Stimulated activated CD4-positive, alpha-beta T cell treated with anti-CD3 and anti-CD28 coated beads, TNF-alpha, amount 100 ng/mL, for 24 hours (primary cell): ENCODE results near the gene ASCL4.

Experiments used
- DNase-seq, 3 experiments: peaks; one replicate each; pipeline ENCODE4 v3.0.0-alpha.2; 2020; ENCODE audit warnings: low read depth in 3 of 3

ASCL4 gene

DNA sequence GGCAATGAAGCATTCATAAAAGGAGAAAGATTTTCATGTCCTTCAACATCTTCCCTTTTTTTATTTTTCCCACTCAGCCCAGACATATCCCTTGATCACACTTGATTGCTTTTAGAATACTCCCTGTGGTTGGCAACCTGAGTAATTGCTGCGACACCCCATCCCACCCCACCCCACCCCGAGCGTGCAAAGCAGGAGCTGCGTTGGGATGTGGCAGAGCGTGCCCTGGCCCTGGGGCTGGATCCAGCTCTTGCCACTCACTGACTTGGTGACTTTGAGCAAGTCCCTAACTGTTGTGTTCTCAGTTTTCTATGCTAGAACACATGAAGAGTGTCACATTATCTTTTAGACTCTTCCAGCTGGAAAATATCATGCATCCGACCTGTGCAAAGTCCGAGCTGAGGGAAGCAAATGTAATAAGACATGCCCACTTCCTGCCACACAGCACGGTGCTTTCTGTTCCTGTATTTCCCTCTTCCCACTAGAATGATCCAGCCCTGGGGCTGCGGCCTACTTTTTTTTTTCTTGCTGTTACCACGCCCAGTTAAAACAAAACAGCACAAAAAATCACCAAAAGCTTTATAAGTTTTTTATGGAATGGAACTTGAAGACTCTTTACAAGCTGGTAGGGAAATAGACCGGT lies 4.0 kb downstream of the ASCL4 start:
- DNase-seq, result no peak

- DNase-seq, result no peak
Observed at GRCh38 chr12:107779077-107779831, 4.8 kb downstream of the ASCL4 start.

DNA sequence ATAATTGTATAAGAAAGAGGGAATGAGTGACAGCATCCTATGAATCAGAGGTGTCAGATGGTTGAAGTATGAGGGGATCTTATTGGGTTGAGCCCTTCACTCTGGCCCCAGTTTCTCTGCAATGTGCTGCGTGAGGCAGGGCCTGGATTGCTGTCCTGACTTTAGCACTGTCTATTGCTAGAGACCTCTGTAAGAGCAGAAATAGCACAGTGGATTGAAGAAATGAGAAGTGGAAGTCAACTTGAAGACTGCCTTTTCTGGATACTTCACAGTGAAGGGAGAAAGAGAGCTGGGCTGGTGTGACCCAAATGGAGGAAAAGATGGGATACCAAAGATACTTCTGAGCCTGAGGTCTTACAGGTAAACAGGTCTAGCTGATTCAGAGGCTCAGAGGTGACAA lies 5.8 kb downstream of the ASCL4 start:
- no peak for DNase-seq

DNA sequence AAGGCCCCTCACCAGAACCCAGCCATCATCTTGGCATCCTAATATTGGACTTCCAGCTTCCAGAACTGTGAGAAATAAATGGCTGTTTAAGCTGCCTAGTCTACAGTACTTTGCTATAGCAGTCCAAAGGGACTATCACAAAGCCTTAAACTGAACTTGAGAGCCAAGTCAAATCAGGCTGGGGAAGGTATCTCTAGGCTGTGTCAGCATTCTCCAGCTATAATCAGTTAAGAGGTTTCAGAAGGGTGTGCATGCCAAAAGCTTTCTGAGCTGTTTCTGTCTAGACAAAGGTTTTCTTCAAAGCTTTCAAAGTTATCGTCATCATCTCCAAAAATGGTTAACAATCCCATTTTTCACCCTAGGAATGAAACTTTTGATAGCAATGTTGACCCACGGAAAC lies 7.6 kb downstream of the ASCL4 start:
- DNase-seq, result no peak

DNA sequence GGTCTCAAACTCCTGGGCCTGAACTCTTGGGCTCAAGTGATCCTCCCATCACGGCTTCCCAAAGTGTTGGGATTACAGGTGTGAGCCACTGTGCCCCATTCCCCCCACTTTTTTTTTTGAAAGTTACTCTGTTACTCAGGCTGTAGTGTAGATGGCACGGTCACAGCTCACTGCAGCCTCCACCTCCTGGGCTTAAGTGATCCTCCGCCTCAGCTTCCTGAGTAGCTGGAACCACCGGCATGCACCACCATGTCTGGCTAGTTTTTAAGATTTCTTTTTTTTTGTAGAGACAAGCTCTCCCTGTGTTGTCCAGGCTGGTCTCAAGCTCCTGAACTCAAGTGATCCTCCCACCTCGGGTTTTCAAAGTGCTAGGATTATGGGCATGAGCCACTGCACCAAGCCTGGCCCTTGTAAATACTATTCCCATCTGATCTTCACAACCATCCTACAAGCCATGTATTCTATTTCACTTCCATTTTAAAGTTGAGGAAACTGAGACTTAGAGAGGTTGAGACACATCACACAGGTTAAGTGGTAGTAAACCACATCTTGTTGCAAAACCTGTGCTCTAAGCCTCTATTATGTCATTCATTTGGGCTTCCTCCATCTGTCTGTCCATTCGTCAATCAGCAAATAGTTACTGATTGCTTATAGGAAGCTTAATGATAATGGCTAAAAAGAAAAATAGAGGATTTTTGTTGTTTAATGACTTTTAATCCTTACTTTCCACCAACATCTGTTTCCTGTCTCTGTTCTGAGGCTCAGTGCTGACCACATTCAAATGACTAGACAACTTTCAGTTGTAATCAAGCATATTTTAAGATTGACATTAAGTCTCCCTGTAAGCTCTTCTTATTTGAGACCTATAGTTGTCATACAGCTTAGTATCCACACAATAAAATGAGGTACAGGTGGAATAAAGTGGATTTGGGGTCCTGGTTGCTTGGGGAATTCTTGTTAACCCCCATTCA lies 9.2 kb downstream of the ASCL4 start:
- DNase-seq, result no peak

- no peak for DNase-seq
Observed at GRCh38 chr12:107788281-107788680, 13.8 kb downstream of the ASCL4 start.

- DNase-seq, result no peak
Observed at GRCh38 chr12:107788690-107789458, 14.4 kb downstream of the ASCL4 start.

- no peak for DNase-seq
Observed at GRCh38 chr12:107791465-107792089, 17.1 kb downstream of the ASCL4 start.

DNA sequence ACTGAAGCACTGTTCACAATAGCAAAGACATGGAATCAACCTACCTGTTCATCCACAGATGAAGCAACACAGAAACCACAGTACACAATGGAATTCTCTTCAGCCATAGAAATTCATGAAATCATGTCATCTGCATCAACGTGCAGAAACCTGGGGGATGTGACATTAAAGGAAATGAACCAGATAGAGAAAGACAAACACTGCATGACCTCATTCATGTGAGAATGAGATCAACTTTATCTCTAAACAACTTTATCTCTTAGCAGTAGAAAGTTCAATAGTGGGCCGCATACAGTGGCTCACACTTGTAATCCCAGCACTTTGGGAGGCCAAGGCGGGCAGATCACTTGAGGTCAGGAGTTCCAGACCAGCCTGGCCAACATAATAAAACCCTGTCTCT lies 19.9 kb downstream of the ASCL4 start:
- DNase-seq, result no peak

- DNase-seq, result no peak
Observed at GRCh38 chr12:107798580-107798979, 24.1 kb downstream of the ASCL4 start.

- no peak for DNase-seq
Observed at GRCh38 chr12:107801150-107801549, 26.6 kb downstream of the ASCL4 start.

DNA sequence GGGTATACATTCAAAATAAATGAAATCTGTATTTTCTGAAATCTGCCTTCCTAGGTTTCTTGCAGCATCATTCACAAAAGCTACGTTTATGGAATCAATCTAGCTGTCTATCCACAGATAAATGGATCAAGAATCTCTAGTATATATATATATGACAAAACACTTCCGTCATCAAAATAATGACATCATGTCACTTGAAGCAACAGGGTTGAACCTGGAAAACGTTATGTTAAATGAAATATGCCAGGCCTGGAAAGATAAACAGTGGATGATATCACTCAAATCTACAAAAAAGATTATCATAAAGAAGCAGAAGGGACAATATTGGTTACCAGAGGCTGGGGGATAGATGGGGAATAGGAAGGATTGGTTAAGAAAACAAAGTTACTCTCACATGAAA lies 28.6 kb downstream of the ASCL4 start:
- DNase-seq, result no peak

- DNase-seq, result no peak
Observed at GRCh38 chr12:107805488-107806180, 31.1 kb downstream of the ASCL4 start.

- DNase-seq, result no peak
Observed at GRCh38 chr12:107807471-107808150, 33.1 kb downstream of the ASCL4 start.

- DNase-seq, result no peak
Observed at GRCh38 chr12:107817250-107817649, 42.7 kb downstream of the ASCL4 start.

GRCh38 chr12:107818984-107819383 lies 44.5 kb downstream of the ASCL4 start:
- DNase-seq, result no peak

DNA sequence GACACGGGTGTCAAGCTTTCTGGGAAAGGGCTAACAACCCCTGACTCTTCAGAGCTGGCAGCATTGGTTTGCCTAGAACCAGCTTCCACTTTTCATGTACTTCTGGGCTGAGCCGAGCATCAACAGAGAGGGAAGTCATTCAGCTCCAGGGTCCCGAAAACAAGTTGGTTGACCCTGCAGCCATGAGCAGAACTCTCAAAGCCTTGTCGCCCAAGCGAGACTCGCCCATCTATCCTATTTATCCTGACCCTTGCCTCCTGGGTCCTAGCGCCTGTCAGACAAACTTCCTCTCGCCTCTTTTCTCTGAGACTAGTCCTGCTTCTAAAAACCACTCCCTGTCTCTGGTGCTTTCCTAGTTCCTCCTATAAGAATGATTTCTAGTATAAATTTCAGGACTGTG lies 47.9 kb downstream of the ASCL4 start:
- no peak for DNase-seq
